ENCODE results near the gene SUSD1. TPM values are rescaled to one million over a fixed set of nuclear protein-coding genes. Genes with fewer than 3 reads are reported as not detected.

Gene SUSD1
- total and polyA plus RNA-seq, 2 donors (not counting 3 experiments of a cell fraction or from before 2014, with no cell fraction given), result 33.1 to 37.8 TPM

- dilution Hi-C loops (cut with MboI; ENCODE audit: extremely low pct_ligation_motif_present, low sequenced_read_pairs) (no loop called here), intact Hi-C loops (cut with micrococcal nuclease) (no loop called here)
- no TSS peak for BruUV-seq (replicated peaks)
- Histone ChIP-seq H3K79me2 (ENCODE audit: control insufficient read depth, insufficient read depth, low read length) (peaks cover 21% of the 10 kb centered on the region), H3K4me1 (ENCODE audit: control insufficient read depth, extremely low read depth, insufficient read depth, low read length) (peaks cover 8% of the 10 kb centered on the region), H3K4me3 (replicated peaks in 1 of 3; ENCODE audit: insufficient read depth in 1 of 3, low read depth in 1 of 3, low read length in 3 of 3) (no peak overlapping the region), H3K27me3 (ENCODE audit: control insufficient read depth in 2 of 2, insufficient read depth in 2 of 2, low read length in 2 of 2) (no peaks in the 10 kb centered on the region), H3K36me3 (ENCODE audit: control insufficient read depth in 2 of 2, extremely low read depth in 1 of 2, insufficient read depth in 2 of 2, low read length in 2 of 2) (no peaks in the 10 kb centered on the region), H3K9me1 (replicated peaks; ENCODE audit: control insufficient read depth, extremely low read depth, insufficient read depth, low read length) (no peaks in the 10 kb centered on the region), H3K9me3 (replicated peaks; ENCODE audit: control insufficient read depth, insufficient read depth, low read length) (no peaks in the 10 kb centered on the region), H3K9ac (replicated peaks; ENCODE audit: extremely low read depth, insufficient read depth, low read length) (no peak overlapping the region), H2AFZ (ENCODE audit: low read depth, low read length) (no peak overlapping the region), H4K20me1 (replicated peaks; ENCODE audit: control insufficient read depth, extremely low read depth, insufficient read depth, low read length) (peaks cover 2% of the 10 kb centered on the region), H3K4me2 (ENCODE audit: insufficient read depth, low read length) (no peak overlapping the region), H3K27ac (ENCODE audit: insufficient read depth, low read depth, low read length) (no peak overlapping the region)
- FAIRE-seq (no peak), DNase-seq (ENCODE audit: low read depth, low spot score) (no peak)
- ChIA-PET POLR2A (no interaction called here), CTCF (interaction anchor here (1.2 to 1.4 kb wide), 3 partner anchors 22 to 73 kb away, joined by 3 to 4 read pairs (median 3); no protein-coding TSS in a partner anchor)
- TF ChIP-seq JUN (IDR thresholded peaks at IDR 0.05; ENCODE audit: borderline replicate concordance, insufficient read depth, insufficient read length, low read depth) (no peak), POLR2AphosphoS5 (IDR thresholded peaks at IDR 0.05; ENCODE audit: insufficient read depth, low read depth, low read length) (no peak), POLR2A (IDR thresholded peaks at IDR 0.05; ENCODE audit: low read depth, low read length) (no peak), EZH2 (IDR thresholded peaks at IDR 0.05; ENCODE audit: borderline replicate concordance, low read depth, low read length, severe bottlenecking) (no peak), FOS (IDR thresholded peaks at IDR 0.05; ENCODE audit: borderline replicate concordance, insufficient read depth, low read length) (no peak), MAX (IDR thresholded peaks at IDR 0.05; ENCODE audit: insufficient read depth, insufficient read length) (no peak), CTCF (IDR thresholded peaks at IDR 0.05; ENCODE audit: extremely low read depth in 1 of 2, insufficient read depth in 1 of 2, low read depth in 1 of 2, low read length in 2 of 2) (no peak), MYC (IDR thresholded peaks at IDR 0.05; ENCODE audit: low read depth, low read length) (no peak)
Observed at GRCh38 chr9:112170968-112171367, 4.1 kb downstream of the SUSD1 start.

Data from endothelial cell of umbilical vein (primary cell).